H9 (cell line): ENCODE data around the gene PPP1R14C. TPM values are rescaled to one million over a fixed set of nuclear protein-coding genes. Genes with fewer than 3 reads are reported as not detected.

Source experiments
- DNase-seq: peaks from one replicate; pipeline ENCODE4 v3.0.0-alpha.2; 2017
- H2AFZ ChIP-seq: one replicate; pipeline ENCODE4 v1.6.1; 2013; ENCODE audit warnings: mild to moderate bottlenecking, low read length, control low read depth, moderate library complexity
- H2AK5ac ChIP-seq: 2 replicates; pipeline ENCODE4 v1.6.1; 2013; ENCODE audit warnings: low read length, control low read depth, mixed read lengths; ENCODE audit not compliant: insufficient read length
- H2BK120ac ChIP-seq: one replicate; pipeline ENCODE4 v1.6.1; 2013; ENCODE audit warnings: low read depth, mild to moderate bottlenecking, low read length, control low read depth, inconsistent platforms; ENCODE audit not compliant: poor library complexity, severe bottlenecking
- H2BK12ac ChIP-seq: 2 replicates; pipeline ENCODE4 v1.6.1; 2013; ENCODE audit warnings: low read length, control low read depth, mixed read lengths, low read depth; ENCODE audit not compliant: insufficient read length
- H2BK15ac ChIP-seq: 2 replicates; pipeline ENCODE4 v1.6.1; 2013; ENCODE audit warnings: low read depth, low read length, control low read depth
- H2BK20ac ChIP-seq: one replicate; pipeline ENCODE4 v1.6.1; 2013; ENCODE audit warnings: low read depth, mild to moderate bottlenecking, low read length, control low read depth, inconsistent platforms; ENCODE audit not compliant: poor library complexity, severe bottlenecking
- H2BK5ac ChIP-seq: 2 replicates; pipeline ENCODE4 v1.6.1; 2013; ENCODE audit warnings: low read length, control low read depth, mixed read lengths; ENCODE audit not compliant: insufficient read length
- H3K14ac ChIP-seq: 2 replicates; pipeline ENCODE4 v1.6.1; 2013; ENCODE audit warnings: low read length, control low read depth; ENCODE audit not compliant: insufficient read depth
- H3K18ac ChIP-seq: 2 replicates; pipeline ENCODE4 v1.6.1; 2013; ENCODE audit warnings: low read depth, mild to moderate bottlenecking, mixed read lengths, low read length, control low read depth; ENCODE audit not compliant: insufficient read length
- H3K23ac ChIP-seq: 2 replicates; pipeline ENCODE4 v1.6.1; 2013; ENCODE audit warnings: low read length, control low read depth, mixed read lengths, low read depth; ENCODE audit not compliant: insufficient read length
- H3K23me2 ChIP-seq: 2 replicates; pipeline ENCODE4 v1.6.1; 2013; ENCODE audit warnings: low read depth, mild to moderate bottlenecking, mixed read lengths, low read length, control low read depth; ENCODE audit not compliant: insufficient read length, poor library complexity, severe bottlenecking
- H3K27ac ChIP-seq: 2 replicates; pipeline ENCODE4 v1.5.1; 2013; ENCODE audit warnings: low read length, control low read depth, mixed read lengths, low read depth; ENCODE audit not compliant: insufficient read length
- H3K27me3 ChIP-seq: 2 replicates; pipeline ENCODE4 v1.6.1; 2013; ENCODE audit warnings: low read length, control low read depth, inconsistent platforms; ENCODE audit not compliant: insufficient read depth
- H3K4ac ChIP-seq: 2 replicates; pipeline ENCODE4 v1.6.1; 2013; ENCODE audit warnings: low read depth, mild to moderate bottlenecking, control low read depth, inconsistent platforms, low read length, moderate library complexity
- H3K4me1 ChIP-seq: 2 replicates; pipeline ENCODE4 v1.6.1; 2013; ENCODE audit warnings: low read length, control low read depth, inconsistent platforms; ENCODE audit not compliant: insufficient read depth
- H3K4me2 ChIP-seq: 2 replicates; pipeline ENCODE4 v1.6.1; 2013; ENCODE audit warnings: low read length, control low read depth, mixed read lengths; ENCODE audit not compliant: insufficient read length, insufficient read depth
- H3K56ac ChIP-seq: 2 replicates; pipeline ENCODE4 v1.6.1; 2013; ENCODE audit warnings: low read depth, mild to moderate bottlenecking, mixed read lengths, low read length, control low read depth; ENCODE audit not compliant: insufficient read length
- H3K79me1 ChIP-seq: 2 replicates; pipeline ENCODE4 v1.6.1; 2013; ENCODE audit warnings: low read depth, mild to moderate bottlenecking, moderate library complexity, low read length, control low read depth, inconsistent platforms; ENCODE audit not compliant: insufficient read depth, poor library complexity, severe bottlenecking
- H3K79me2 ChIP-seq: 2 replicates; pipeline ENCODE4 v1.6.1; 2013; ENCODE audit warnings: low read length, control low read depth, inconsistent platforms; ENCODE audit not compliant: insufficient read depth
- H3K9ac ChIP-seq: 2 replicates; pipeline ENCODE4 v1.6.1; 2013; ENCODE audit warnings: low read length, control low read depth, mixed read lengths; ENCODE audit not compliant: insufficient read length; ENCODE audit errors: extremely low read depth
- H3K9me3 ChIP-seq: one replicate; pipeline ENCODE4 v1.6.1; 2013; ENCODE audit warnings: low read depth, low read length, inconsistent platforms; ENCODE audit not compliant: control insufficient read depth
- H3T11ph ChIP-seq: one replicate; pipeline ENCODE4 v1.6.1; 2013; ENCODE audit warnings: mild to moderate bottlenecking, low read length, control low read depth, inconsistent platforms
- H4K20me1 ChIP-seq: one replicate; pipeline ENCODE4 v1.6.1; 2013; ENCODE audit not compliant: control insufficient read depth, insufficient read length, insufficient read depth
- H4K5ac ChIP-seq: 2 replicates; pipeline ENCODE4 v1.6.1; 2013; ENCODE audit warnings: low read depth, mild to moderate bottlenecking, mixed read lengths, low read length, control low read depth; ENCODE audit not compliant: insufficient read length
- H4K8ac ChIP-seq: replicated peaks from 2 replicates; pipeline ENCODE4 v1.6.1; 2013; ENCODE audit warnings: low read length, control low read depth, mixed read lengths, low read depth; ENCODE audit not compliant: insufficient read length
- H4K91ac ChIP-seq: 2 replicates; pipeline ENCODE4 v1.6.1; 2013; ENCODE audit warnings: low read depth, mild to moderate bottlenecking, moderate library complexity, mixed read lengths, low read length, control low read depth; ENCODE audit not compliant: insufficient read length
- H3K27ac Mint-ChIP-seq, 3 experiments: 2 replicates in 2 of 3; 3 replicates in 1 of 3; pipeline ENCODE4 v1.8.0; 2020 to 2021; ENCODE audit warnings: mixed read lengths in 3 of 3, mild to moderate bottlenecking in 1 of 3, moderate library complexity in 1 of 3
- H3K27me3 Mint-ChIP-seq: 2 replicates; pipeline ENCODE4 v1.8.0; 2021; ENCODE audit warnings: low read depth, mild to moderate bottlenecking, moderate library complexity, mixed read lengths
- H3K36me3 Mint-ChIP-seq, 3 experiments: 2 replicates in 2 of 3; 3 replicates in 1 of 3; pipeline ENCODE4 v1.8.0; 2020 to 2021; ENCODE audit warnings: low read depth in 3 of 3, mixed read lengths in 3 of 3; ENCODE audit not compliant: insufficient read depth in 1 of 3
- H3K4me1 Mint-ChIP-seq, 2 experiments: 2 replicates each; pipeline ENCODE4 v1.8.0; 2020; ENCODE audit warnings: mixed read lengths in 2 of 2
- H3K4me3 Mint-ChIP-seq, 2 experiments: 2 replicates in 1 of 2; 3 replicates in 1 of 2; pipeline ENCODE4 v1.8.0; 2020 to 2021; ENCODE audit warnings: mild to moderate bottlenecking in 2 of 2, mixed read lengths in 2 of 2, moderate library complexity in 1 of 2
- H3K9me3 Mint-ChIP-seq, 2 experiments: 2 replicates in 1 of 2; 3 replicates in 1 of 2; pipeline ENCODE4 v1.8.0; 2020; ENCODE audit warnings: mild to moderate bottlenecking in 2 of 2, mixed read lengths in 2 of 2, moderate library complexity in 1 of 2
- WGBS: extraction: QIAGEN DNeasy Blood & Tissue Kit; methylation state at CpG from one replicate; pipeline ENCODE4 v1.1.7; 2013; ENCODE audit warnings: missing lambda C conversion rate, low lambda C conversion rate, mixed read lengths; ENCODE audit not compliant: insufficient read length; ENCODE audit errors: extremely low coverage; 5-methylcytosine and 5-hydroxymethylcytosine counted together
- total RNA-seq: library from RNA; stranded (reverse); gene quantifications from 2 replicates; pipeline ENCODE4 v1.2.1, GENCODE V29; 2021
- TF ChIP-seq, protein P1 (sequence below): fragments of 200-600 bp; sonication (generic); conservative IDR thresholded peaks from 3 replicates; pipeline ENCODE4 v1.8.0; 2021; ENCODE audit warnings: antibody characterized with exemption, mild to moderate bottlenecking

PPP1R14C gene
- total RNA-seq, 1 experiment from 2014 or later = 0.37 TPM

DNA sequence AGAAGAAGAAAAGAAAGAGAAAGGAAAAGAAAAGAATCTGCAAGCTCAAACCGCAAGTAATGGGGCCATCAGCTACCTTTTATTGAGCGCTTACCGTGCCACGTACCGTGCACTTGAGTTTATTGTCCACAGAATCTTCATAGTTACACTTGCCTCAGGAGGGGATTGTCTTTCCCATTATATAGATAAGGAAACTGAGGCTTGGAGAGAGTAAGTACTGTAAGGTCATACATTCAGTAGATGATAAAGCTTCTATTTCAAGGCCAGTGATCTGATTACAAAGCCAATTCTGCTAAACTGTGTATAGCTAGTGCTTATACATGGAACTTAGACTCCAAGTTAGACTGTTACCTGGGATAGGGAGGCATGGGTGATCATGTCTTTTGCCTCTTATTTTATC, 115.5 kb downstream of the PPP1R14C start:
- no peak overlapping the region for H3K23ac ChIP-seq
- H3K27ac Mint-ChIP-seq = no peak overlapping the region

More for the DNA sequence above, 115.5 kb downstream of the PPP1R14C start:
- H3K27me3 Mint-ChIP-seq = peaks cover 4% of the 10 kb centered on the region
- Histone ChIP-seq H2BK20ac (no peak overlapping the region), H4K5ac (no peak overlapping the region), H3T11ph (no peak overlapping the region), H2BK15ac (no peak overlapping the region), H2BK120ac (no peak overlapping the region), H3K9ac (no peak overlapping the region), H2BK12ac (no peak overlapping the region), H3K9me3 (no peaks in the 10 kb centered on the region), H4K8ac (no peak overlapping the region), H4K91ac (no peak overlapping the region), H3K23me2 (no peaks in the 10 kb centered on the region), H3K4me2 (no peak overlapping the region), H3K79me2 (no peaks in the 10 kb centered on the region), H3K79me1 (no peaks in the 10 kb centered on the region), H3K27ac (no peak overlapping the region), H3K14ac (no peak overlapping the region), H3K27me3 (no peaks in the 10 kb centered on the region), H2BK5ac (no peak overlapping the region), H3K18ac (no peak overlapping the region), H3K4me1 (peaks cover 2% of the 10 kb centered on the region; the same call in 1 of the 2 replicates), H3K56ac (no peak overlapping the region), H3K4ac (no peak overlapping the region), H4K20me1 (no peaks in the 10 kb centered on the region), H2AFZ (no peak overlapping the region), H2AK5ac (no peak overlapping the region)
- H3K9me3 Mint-ChIP-seq = no peaks in the 10 kb centered on the region; a peak in 1 of 5 replicates
- no peak for DNase-seq
- no CpG with 5 or more reads among the region's 5 CpGs for WGBS
- TF ChIP-seq, protein P1, sequence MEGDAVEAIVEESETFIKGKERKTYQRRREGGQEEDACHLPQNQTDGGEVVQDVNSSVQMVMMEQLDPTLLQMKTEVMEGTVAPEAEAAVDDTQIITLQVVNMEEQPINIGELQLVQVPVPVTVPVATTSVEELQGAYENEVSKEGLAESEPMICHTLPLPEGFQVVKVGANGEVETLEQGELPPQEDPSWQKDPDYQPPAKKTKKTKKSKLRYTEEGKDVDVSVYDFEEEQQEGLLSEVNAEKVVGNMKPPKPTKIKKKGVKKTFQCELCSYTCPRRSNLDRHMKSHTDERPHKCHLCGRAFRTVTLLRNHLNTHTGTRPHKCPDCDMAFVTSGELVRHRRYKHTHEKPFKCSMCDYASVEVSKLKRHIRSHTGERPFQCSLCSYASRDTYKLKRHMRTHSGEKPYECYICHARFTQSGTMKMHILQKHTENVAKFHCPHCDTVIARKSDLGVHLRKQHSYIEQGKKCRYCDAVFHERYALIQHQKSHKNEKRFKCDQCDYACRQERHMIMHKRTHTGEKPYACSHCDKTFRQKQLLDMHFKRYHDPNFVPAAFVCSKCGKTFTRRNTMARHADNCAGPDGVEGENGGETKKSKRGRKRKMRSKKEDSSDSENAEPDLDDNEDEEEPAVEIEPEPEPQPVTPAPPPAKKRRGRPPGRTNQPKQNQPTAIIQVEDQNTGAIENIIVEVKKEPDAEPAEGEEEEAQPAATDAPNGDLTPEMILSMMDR = no peak
- peaks cover 10 to 14% of the 10 kb centered on the region in 2 experiments for H3K4me1 Mint-ChIP-seq
- H3K36me3 Mint-ChIP-seq = no peaks in the 10 kb centered on the region
- no peak overlapping the region for H3K4me3 Mint-ChIP-seq
